Mammary epithelial cell (primary cell): ENCODE results near the gene NEK7.

Experiments used
- EZH2 ChIP-seq: IDR thresholded peaks from 2 replicates; pipeline ENCODE4 v1.6.1; 2012; ENCODE audit warnings: low read length, inconsistent platforms, borderline replicate concordance
- TF ChIP-seq, protein P1 (sequence below), 2 donors: IDR thresholded peaks in 1 of 2; conservative IDR thresholded peaks in 1 of 2; 2 replicates each; pipeline ENCODE4 v1.5.1; 2011 to 2012; ENCODE audit warnings: inconsistent platforms in 2 of 2, low read length in 2 of 2, mild to moderate bottlenecking in 2 of 2, control low read depth in 1 of 2, low read depth in 1 of 2; ENCODE audit not compliant: insufficient read depth in 1 of 2; ENCODE audit errors: extremely low read depth in 1 of 2

DNA sequence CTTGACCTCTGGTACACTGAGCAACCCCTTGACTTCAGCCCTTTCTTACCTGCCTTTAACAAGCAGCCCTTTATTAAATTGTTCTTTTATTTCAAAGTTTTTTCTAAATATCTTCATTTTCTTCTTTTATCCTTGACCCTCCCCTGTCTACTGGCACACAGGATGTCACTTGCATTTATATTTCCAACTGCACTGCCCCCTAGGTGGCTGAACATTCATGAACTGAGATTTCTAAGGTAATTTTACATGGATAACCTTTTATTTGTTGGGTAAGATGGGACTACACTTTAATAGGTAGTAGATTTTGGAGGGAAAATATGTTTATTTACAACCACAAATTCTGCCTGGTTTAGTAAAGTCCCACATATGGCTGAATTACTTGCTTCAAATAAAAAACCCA lies 193.7 kb downstream of the NEK7 start:
- TF ChIP-seq, protein P1, sequence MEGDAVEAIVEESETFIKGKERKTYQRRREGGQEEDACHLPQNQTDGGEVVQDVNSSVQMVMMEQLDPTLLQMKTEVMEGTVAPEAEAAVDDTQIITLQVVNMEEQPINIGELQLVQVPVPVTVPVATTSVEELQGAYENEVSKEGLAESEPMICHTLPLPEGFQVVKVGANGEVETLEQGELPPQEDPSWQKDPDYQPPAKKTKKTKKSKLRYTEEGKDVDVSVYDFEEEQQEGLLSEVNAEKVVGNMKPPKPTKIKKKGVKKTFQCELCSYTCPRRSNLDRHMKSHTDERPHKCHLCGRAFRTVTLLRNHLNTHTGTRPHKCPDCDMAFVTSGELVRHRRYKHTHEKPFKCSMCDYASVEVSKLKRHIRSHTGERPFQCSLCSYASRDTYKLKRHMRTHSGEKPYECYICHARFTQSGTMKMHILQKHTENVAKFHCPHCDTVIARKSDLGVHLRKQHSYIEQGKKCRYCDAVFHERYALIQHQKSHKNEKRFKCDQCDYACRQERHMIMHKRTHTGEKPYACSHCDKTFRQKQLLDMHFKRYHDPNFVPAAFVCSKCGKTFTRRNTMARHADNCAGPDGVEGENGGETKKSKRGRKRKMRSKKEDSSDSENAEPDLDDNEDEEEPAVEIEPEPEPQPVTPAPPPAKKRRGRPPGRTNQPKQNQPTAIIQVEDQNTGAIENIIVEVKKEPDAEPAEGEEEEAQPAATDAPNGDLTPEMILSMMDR (conservative IDR thresholded peaks at IDR 0.05 in 1 of 2, IDR thresholded peaks at IDR 0.05 in 1 of 2; ENCODE audit: extremely low read depth in 1 of 2, insufficient read depth in 1 of 2, low read depth in 1 of 2, low read length in 2 of 2), result peak in 1 of 2 donors; percentile 6
- no peak for TF ChIP-seq EZH2
